ENCODE data around the gene POLRMT. TPM values are rescaled to one million over a fixed set of nuclear protein-coding genes. Genes with fewer than 3 reads are reported as not detected.
"Not testable (repeated sequence)": the region's sequence is repeated elsewhere in the genome, so short reads cannot be mapped to it uniquely, and the experiment has no call there.

POLRMT gene
- total and polyA plus RNA-seq, 4 donors: 10.1 to 76.6 (median 26.6) TPM

GRCh38 chr19:607301-608154 is 25.8 kb downstream of the POLRMT start:
- WGBS, 2 donors: 86 to 89% methylated on average over 29 to 30 of the region's 30 CpGs
- intact Hi-C loops (cut with DNase I): no loop called here
- Histone ChIP-seq H3K4me3 (ENCODE audit: low read length in 2 of 2) (no peak overlapping the region), H3K36me3 (ENCODE audit: control insufficient read depth in 1 of 2, insufficient read depth in 2 of 2, low read length in 1 of 2) (no peaks in the 10 kb centered on the region), H3K4me1 (ENCODE audit: control insufficient read depth in 1 of 2, insufficient read depth in 2 of 2, low read length in 2 of 2) (no peaks in the 10 kb centered on the region), H3K27me3 (ENCODE audit: control insufficient read depth in 1 of 2, insufficient read depth in 2 of 2, low read length in 1 of 2) (no peaks in the 10 kb centered on the region), H3K9me3 (ENCODE audit: control insufficient read depth, low read length) (no peaks in the 10 kb centered on the region), H3K27ac (ENCODE audit: low read depth in 1 of 2, low read length in 2 of 2) (no peak overlapping the region)
- ATAC-seq (ENCODE audit: low FRiP score): no peak
- DNase-seq: no peak

GRCh38 chr19:605061-605971 is 28.0 kb downstream of the POLRMT start:
- H3K9me3 ChIP-seq (ENCODE audit: control insufficient read depth, low read length); H3K4me1 ChIP-seq (ENCODE audit: control insufficient read depth in 1 of 2, insufficient read depth in 2 of 2, low read length in 2 of 2); intact Hi-C loops (cut with DNase I); H3K27ac ChIP-seq (ENCODE audit: low read depth in 1 of 2, low read length in 2 of 2); H3K36me3 ChIP-seq (ENCODE audit: control insufficient read depth in 1 of 2, insufficient read depth in 2 of 2, low read length in 1 of 2); H3K27me3 ChIP-seq (ENCODE audit: control insufficient read depth in 1 of 2, insufficient read depth in 2 of 2, low read length in 1 of 2); H3K4me3 ChIP-seq (ENCODE audit: low read length in 2 of 2); ATAC-seq (ENCODE audit: low FRiP score); DNase-seq: not testable (repeated sequence)
- 64 to 87% methylated on average over 15 to 34 of the region's 34 CpGs for WGBS, 2 donors

GRCh38 chr19:604355-604754 is 29.0 kb downstream of the POLRMT start:
- 86 to 91% methylated on average over 8 to 11 of the region's 11 CpGs for WGBS, 2 donors
- H3K4me1 ChIP-seq (ENCODE audit: control insufficient read depth in 1 of 2, insufficient read depth in 2 of 2, low read length in 2 of 2): no peaks in the 10 kb centered on the region

GRCh38 chr19:603779-604178 is 29.6 kb downstream of the POLRMT start:
- H3K36me3 ChIP-seq (ENCODE audit: control insufficient read depth in 1 of 2, insufficient read depth in 2 of 2, low read length in 1 of 2); H3K27me3 ChIP-seq (ENCODE audit: control insufficient read depth in 1 of 2, insufficient read depth in 2 of 2, low read length in 1 of 2); ATAC-seq (ENCODE audit: low FRiP score); DNase-seq; H3K9me3 ChIP-seq (ENCODE audit: control insufficient read depth, low read length); H3K27ac ChIP-seq (ENCODE audit: low read depth in 1 of 2, low read length in 2 of 2); H3K4me3 ChIP-seq (ENCODE audit: low read length in 2 of 2); intact Hi-C loops (cut with DNase I); H3K4me1 ChIP-seq (ENCODE audit: control insufficient read depth in 1 of 2, insufficient read depth in 2 of 2, low read length in 2 of 2): not testable (repeated sequence)
- 91 to 93% methylated on average over 20 of the region's 20 CpGs for WGBS, 2 donors

More at GRCh38 chr19:604355-604754, 29.0 kb downstream of the POLRMT start:
- no peaks in the 10 kb centered on the region for H3K27me3 ChIP-seq (ENCODE audit: control insufficient read depth in 1 of 2, insufficient read depth in 2 of 2, low read length in 1 of 2)
- H3K36me3 ChIP-seq (ENCODE audit: control insufficient read depth in 1 of 2, insufficient read depth in 2 of 2, low read length in 1 of 2): no peaks in the 10 kb centered on the region
- H3K27ac ChIP-seq (ENCODE audit: low read depth in 1 of 2, low read length in 2 of 2): no peak overlapping the region
- H3K4me3 ChIP-seq (ENCODE audit: low read length in 2 of 2): no peak overlapping the region
- intact Hi-C loops (cut with DNase I): no loop called here
- no peak for DNase-seq
- ATAC-seq (ENCODE audit: low FRiP score): no peak
- no peaks in the 10 kb centered on the region for H3K9me3 ChIP-seq (ENCODE audit: control insufficient read depth, low read length)

- H3K4me3 ChIP-seq (ENCODE audit: low read length in 2 of 2); DNase-seq; H3K9me3 ChIP-seq (ENCODE audit: control insufficient read depth, low read length); H3K36me3 ChIP-seq (ENCODE audit: control insufficient read depth in 1 of 2, insufficient read depth in 2 of 2, low read length in 1 of 2); ATAC-seq (ENCODE audit: low FRiP score); H3K4me1 ChIP-seq (ENCODE audit: control insufficient read depth in 1 of 2, insufficient read depth in 2 of 2, low read length in 2 of 2); intact Hi-C loops (cut with DNase I); H3K27ac ChIP-seq (ENCODE audit: low read depth in 1 of 2, low read length in 2 of 2); H3K27me3 ChIP-seq (ENCODE audit: control insufficient read depth in 1 of 2, insufficient read depth in 2 of 2, low read length in 1 of 2): not testable (repeated sequence)
- 88 to 89% methylated on average over 13 of the region's 13 CpGs for WGBS, 2 donors
These were observed 30.1 kb downstream of the POLRMT start for GRCh38 chr19:603302-603639.

GRCh38 chr19:602391-603301 is 30.7 kb downstream of the POLRMT start:
- intact Hi-C loops (cut with DNase I): no loop called here
- ATAC-seq (ENCODE audit: low FRiP score): no peak
- Histone ChIP-seq H3K4me1 (ENCODE audit: control insufficient read depth in 1 of 2, insufficient read depth in 2 of 2, low read length in 2 of 2) (no peaks in the 10 kb centered on the region), H3K27me3 (ENCODE audit: control insufficient read depth in 1 of 2, insufficient read depth in 2 of 2, low read length in 1 of 2) (no peaks in the 10 kb centered on the region), H3K27ac (ENCODE audit: low read depth in 1 of 2, low read length in 2 of 2) (no peak overlapping the region), H3K4me3 (ENCODE audit: low read length in 2 of 2) (no peak overlapping the region), H3K36me3 (ENCODE audit: control insufficient read depth in 1 of 2, insufficient read depth in 2 of 2, low read length in 1 of 2) (no peaks in the 10 kb centered on the region), H3K9me3 (ENCODE audit: control insufficient read depth, low read length) (no peaks in the 10 kb centered on the region)
- 81 to 85% methylated on average over 33 to 35 of the region's 35 CpGs for WGBS, 2 donors
- no peak for DNase-seq

GRCh38 chr19:601790-602189 is 31.5 kb downstream of the POLRMT start:
- Histone ChIP-seq H3K9me3 (ENCODE audit: control insufficient read depth, low read length) (no peaks in the 10 kb centered on the region), H3K4me3 (ENCODE audit: low read length in 2 of 2) (no peak overlapping the region), H3K36me3 (ENCODE audit: control insufficient read depth in 1 of 2, insufficient read depth in 2 of 2, low read length in 1 of 2) (no peaks in the 10 kb centered on the region), H3K4me1 (ENCODE audit: control insufficient read depth in 1 of 2, insufficient read depth in 2 of 2, low read length in 2 of 2) (no peaks in the 10 kb centered on the region), H3K27ac (ENCODE audit: low read depth in 1 of 2, low read length in 2 of 2) (no peak overlapping the region), H3K27me3 (ENCODE audit: control insufficient read depth in 1 of 2, insufficient read depth in 2 of 2, low read length in 1 of 2) (no peaks in the 10 kb centered on the region)
- DNase-seq (no peak), ATAC-seq (ENCODE audit: low FRiP score) (no peak)
- 81 to 85% methylated on average over 23 to 25 of the region's 25 CpGs for WGBS, 2 donors
- intact Hi-C loops (cut with DNase I): no loop called here

- Histone ChIP-seq H3K9me3 (ENCODE audit: control insufficient read depth, low read length) (no peaks in the 10 kb centered on the region), H3K4me1 (ENCODE audit: control insufficient read depth in 1 of 2, insufficient read depth in 2 of 2, low read length in 2 of 2) (no peaks in the 10 kb centered on the region), H3K36me3 (ENCODE audit: control insufficient read depth in 1 of 2, insufficient read depth in 2 of 2, low read length in 1 of 2) (no peaks in the 10 kb centered on the region), H3K27ac (ENCODE audit: low read depth in 1 of 2, low read length in 2 of 2) (no peak overlapping the region), H3K4me3 (ENCODE audit: low read length in 2 of 2) (no peak overlapping the region), H3K27me3 (ENCODE audit: control insufficient read depth in 1 of 2, insufficient read depth in 2 of 2, low read length in 1 of 2) (no peaks in the 10 kb centered on the region)
- ATAC-seq (ENCODE audit: low FRiP score) (no peak), DNase-seq (no peak)
- intact Hi-C loops (cut with DNase I): no loop called here
- 85 to 91% methylated on average over 28 of the region's 28 CpGs for WGBS, 2 donors
These were observed 32.0 kb downstream of the POLRMT start for GRCh38 chr19:601310-601709.
